Sigmoid colon (tissue), 7 donors: Measurements from ENCODE around the gene TMEM45B. TPM values are rescaled to one million over a fixed set of nuclear protein-coding genes. Genes with fewer than 3 reads are reported as not detected.
"Not testable (repeated sequence)": the region's sequence is repeated elsewhere in the genome, so short reads cannot be mapped to it uniquely, and the experiment has no call there.

ENCODE experiments used
- DNase-seq: peaks from one replicate; pipeline ENCODE4 v3.0.0-alpha.2; 2019
- H3K27ac ChIP-seq, 4 donors: fragments of 200-600 bp; sonication (generic); one replicate each; pipeline ENCODE4 v1.5.1; 2016 to 2019; ENCODE audit warnings: mild to moderate bottlenecking in 1 of 4
- H3K27me3 ChIP-seq, 3 donors: fragments of 200-600 bp; sonication (generic); one replicate each; pipeline ENCODE4 v1.5.1; 2019; ENCODE audit warnings: mild to moderate bottlenecking in 1 of 3
- H3K36me3 ChIP-seq, 4 donors: fragments of 200-600 bp; sonication (generic); one replicate each; pipeline ENCODE4 v1.5.1; 2016 to 2019
- H3K4me1 ChIP-seq, 4 donors: fragments of 200-600 bp; sonication (generic); one replicate each; pipeline ENCODE4 v1.5.1; 2017 to 2019
- H3K4me3 ChIP-seq, 4 donors: fragments of 200-600 bp; sonication (generic); one replicate each; pipeline ENCODE4 v1.5.1; 2017 to 2019; ENCODE audit warnings: mild to moderate bottlenecking in 2 of 4, moderate library complexity in 1 of 4
- H3K9me3 ChIP-seq, 4 donors: fragments of 200-600 bp in 3 of 4; sonication (generic) in 3 of 4; one replicate each; pipeline versions ENCODE4 v1.5.1 to v1.6.1; 2013 to 2019
- EP300 ChIP-seq, 4 donors: sonication (generic); formaldehyde crosslinking; IDR thresholded peaks; one replicate each; pipeline ENCODE4 v1.6.1; 2017; ENCODE audit warnings: antibody characterized with exemption in 4 of 4
- POLR2A ChIP-seq, 2 donors: fragments of 450-650 bp; IDR thresholded peaks; one replicate each; pipeline ENCODE4 v1.6.1; 2016; ENCODE audit warnings: antibody characterized with exemption in 2 of 2, mild to moderate bottlenecking in 2 of 2, moderate library complexity in 2 of 2
- POLR2AphosphoS5 ChIP-seq, 4 donors: sonication (generic); formaldehyde crosslinking; IDR thresholded peaks; one replicate each; pipeline ENCODE4 v1.6.1; 2017; ENCODE audit warnings: antibody characterized with exemption in 4 of 4
- WGBS, 2 donors: extraction: QIAGEN DNeasy Blood & Tissue Kit; methylation state at CpG; one replicate each; pipeline ENCODE4 v1.1.7; 2013; 5-methylcytosine and 5-hydroxymethylcytosine counted together
- intact Hi-C: fragments of 100-400 bp; cut with DNase I; formaldehyde crosslinking; loops from one replicate; pipeline ENCODE4 v1.15.1; 2023
- polyA plus RNA-seq, 3 donors: library from polyadenylated mRNA; stranded (reverse); fragments of 200-250 nt; gene quantifications; one replicate each; pipeline ENCODE4 v1.2.3, GENCODE V29; 2013
- total RNA-seq, 4 donors: library from RNA; depleted of rRNA; stranded (reverse); fragments of >200 nt; gene quantifications; one replicate each; pipeline ENCODE4 v1.1.0, GENCODE V29; 2016
- TF ChIP-seq, protein P1 (sequence below), 4 experiments: fragments of 450-650 bp in 3 of 4; fragments of 200-600 bp in 1 of 4; IDR thresholded peaks; one replicate each; pipeline ENCODE4 v1.5.1; 2016 to 2019; ENCODE audit warnings: antibody characterized with exemption in 4 of 4, mild to moderate bottlenecking in 3 of 4, moderate library complexity in 2 of 4
- donor health status: healthy with polysubstance abuse.
- donor health status: Bipolar disorder and iron deficiency.
- donor health status: healthy.

TMEM45B gene
- total and polyA plus RNA-seq, 7 donors = 0.55 to 150 (median 16.0) TPM; not detected in 1

- H3K36me3 ChIP-seq = no peaks in the 10 kb centered on the region
- no peak overlapping the region for H3K4me3 ChIP-seq
- H3K4me1 ChIP-seq = no peaks in the 10 kb centered on the region
- no peaks in the 10 kb centered on the region for H3K27me3 ChIP-seq
- no peak for DNase-seq
- intact Hi-C loops = no loop called here
- no peaks in the 10 kb centered on the region for H3K9me3 ChIP-seq
- 12 to 31% methylated on average over 4 of the region's 4 CpGs for WGBS, 2 donors
- TF ChIP-seq POLR2A (IDR thresholded peaks at IDR 0.05) = no peak
- no peak for TF ChIP-seq EP300 (IDR thresholded peaks at IDR 0.05)
- TF ChIP-seq POLR2AphosphoS5 (IDR thresholded peaks at IDR 0.05) = no peak
- TF ChIP-seq, protein P1, sequence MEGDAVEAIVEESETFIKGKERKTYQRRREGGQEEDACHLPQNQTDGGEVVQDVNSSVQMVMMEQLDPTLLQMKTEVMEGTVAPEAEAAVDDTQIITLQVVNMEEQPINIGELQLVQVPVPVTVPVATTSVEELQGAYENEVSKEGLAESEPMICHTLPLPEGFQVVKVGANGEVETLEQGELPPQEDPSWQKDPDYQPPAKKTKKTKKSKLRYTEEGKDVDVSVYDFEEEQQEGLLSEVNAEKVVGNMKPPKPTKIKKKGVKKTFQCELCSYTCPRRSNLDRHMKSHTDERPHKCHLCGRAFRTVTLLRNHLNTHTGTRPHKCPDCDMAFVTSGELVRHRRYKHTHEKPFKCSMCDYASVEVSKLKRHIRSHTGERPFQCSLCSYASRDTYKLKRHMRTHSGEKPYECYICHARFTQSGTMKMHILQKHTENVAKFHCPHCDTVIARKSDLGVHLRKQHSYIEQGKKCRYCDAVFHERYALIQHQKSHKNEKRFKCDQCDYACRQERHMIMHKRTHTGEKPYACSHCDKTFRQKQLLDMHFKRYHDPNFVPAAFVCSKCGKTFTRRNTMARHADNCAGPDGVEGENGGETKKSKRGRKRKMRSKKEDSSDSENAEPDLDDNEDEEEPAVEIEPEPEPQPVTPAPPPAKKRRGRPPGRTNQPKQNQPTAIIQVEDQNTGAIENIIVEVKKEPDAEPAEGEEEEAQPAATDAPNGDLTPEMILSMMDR (IDR thresholded peaks at IDR 0.05) = no peak
- no peak overlapping the region for H3K27ac ChIP-seq
These were observed 24.6 kb downstream of the TMEM45B start for GRCh38 chr11:129840236-129840635.

GRCh38 chr11:129842138-129842537 is 26.5 kb downstream of the TMEM45B start:
- no peaks in the 10 kb centered on the region for H3K9me3 ChIP-seq
- no peak overlapping the region for H3K4me3 ChIP-seq
- no peak for DNase-seq
- no peak overlapping the region for H3K27ac ChIP-seq
- H3K36me3 ChIP-seq = no peaks in the 10 kb centered on the region
- TF ChIP-seq POLR2A (IDR thresholded peaks at IDR 0.05) = no peak
- TF ChIP-seq EP300 (IDR thresholded peaks at IDR 0.05) = no peak
- TF ChIP-seq, protein P1 (IDR thresholded peaks at IDR 0.05) = no peak
- H3K27me3 ChIP-seq = no peaks in the 10 kb centered on the region
- WGBS, 2 donors = 95 to 96% methylated on average over 2 of the region's 2 CpGs
- intact Hi-C loops = no loop called here
- peaks cover 0 to 11% (median 4%) of the 10 kb centered on the region in 4 donors for H3K4me1 ChIP-seq

DNA sequence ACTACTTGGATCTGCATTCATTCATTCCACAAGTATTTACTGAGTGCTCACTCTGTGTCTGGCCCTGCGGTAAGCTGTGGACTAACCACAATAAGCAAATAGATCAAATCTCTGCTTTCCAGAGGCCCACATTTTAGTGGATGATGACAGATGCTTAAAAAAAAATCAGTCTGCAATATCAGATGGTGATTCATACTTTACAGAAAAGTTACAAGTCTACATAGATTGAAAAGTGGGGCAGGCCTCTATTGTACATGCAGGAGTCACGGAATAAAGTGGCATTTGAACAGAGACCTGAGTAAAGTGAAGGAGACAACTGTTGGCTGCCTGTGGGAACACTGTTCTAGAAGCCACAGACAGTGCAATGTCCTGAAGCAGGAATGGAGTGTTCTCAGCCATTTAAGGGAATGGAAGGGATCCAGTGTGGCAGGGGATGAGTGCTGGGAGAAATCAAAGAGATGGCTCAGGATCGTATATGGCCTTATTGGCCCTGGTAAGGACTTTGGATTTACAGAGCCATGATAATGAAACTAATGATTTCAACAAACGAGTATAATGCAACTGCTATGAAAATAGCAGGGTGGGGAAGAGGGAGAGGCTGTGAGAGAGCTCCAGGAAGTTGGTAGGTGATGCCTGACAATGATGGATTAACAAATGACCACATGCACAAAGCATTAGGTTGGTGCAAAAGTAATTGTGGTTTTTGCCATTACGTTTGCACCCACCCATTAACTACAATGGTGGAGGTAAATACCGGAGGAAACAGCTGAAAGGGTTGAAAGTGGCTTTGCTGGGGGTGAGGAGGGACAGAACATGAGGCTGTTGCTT is 31.1 kb downstream of the TMEM45B start:
- peak overlapping the region in 3 of 4 donors; percentile 7 to 56 (median 31) for H3K27ac ChIP-seq
- WGBS, 2 donors = 16 to 41% methylated on average over 6 of the region's 6 CpGs
- no peaks in the 10 kb centered on the region for H3K36me3 ChIP-seq
- H3K4me1 ChIP-seq = peaks cover 0 to 11% (median 4%) of the 10 kb centered on the region in 4 donors
- H3K9me3 ChIP-seq = no peaks in the 10 kb centered on the region
- TF ChIP-seq EP300 (IDR thresholded peaks at IDR 0.05) = no peak
- no peak for TF ChIP-seq POLR2A (IDR thresholded peaks at IDR 0.05)
- TF ChIP-seq POLR2AphosphoS5 (IDR thresholded peaks at IDR 0.05) = no peak
- TF ChIP-seq, protein P1 (IDR thresholded peaks at IDR 0.05) = no peak
- no peak overlapping the region for H3K4me3 ChIP-seq
- no peak for DNase-seq
- intact Hi-C loops = no loop called here
- no peaks in the 10 kb centered on the region for H3K27me3 ChIP-seq

GRCh38 chr11:129847361-129847760 is 31.7 kb downstream of the TMEM45B start:
- H3K27me3 ChIP-seq, DNase-seq, H3K4me3 ChIP-seq, H3K9me3 ChIP-seq, H3K36me3 ChIP-seq, H3K27ac ChIP-seq, intact Hi-C loops: not testable (repeated sequence)
- 6 to 65% methylated on average over 1 of the region's 3 CpGs for WGBS, 2 donors
- peaks cover 0 to 11% (median 4%) of the 10 kb centered on the region in 4 donors for H3K4me1 ChIP-seq

GRCh38 chr11:129849447-129850130 is 33.9 kb downstream of the TMEM45B start:
- TF ChIP-seq POLR2A (IDR thresholded peaks at IDR 0.05) (no peak), POLR2AphosphoS5 (IDR thresholded peaks at IDR 0.05) (no peak)
- Histone ChIP-seq H3K4me3 (no peak overlapping the region), H3K9me3 (no peaks in the 10 kb centered on the region), H3K27ac (no peak overlapping the region), H3K27me3 (no peaks in the 10 kb centered on the region), H3K36me3 (no peaks in the 10 kb centered on the region), H3K4me1 (peaks cover 0 to 16% (median 6%) of the 10 kb centered on the region in 4 donors)
- intact Hi-C loops = no loop called here
- no peak for DNase-seq
- WGBS, 2 donors = 94 to 95% methylated on average over 15 of the region's 15 CpGs
